Left ventricle myocardium inferior (tissue), 1 donor: ENCODE measurements around the gene STK10. TPM values are rescaled to one million over a fixed set of nuclear protein-coding genes. Genes with fewer than 3 reads are reported as not detected.
"Not testable (repeated sequence)": the region's sequence is repeated elsewhere in the genome, so short reads cannot be mapped to it uniquely, and the experiment has no call there.

ENCODE experiments used
- DNase-seq: peaks from one replicate; pipeline ENCODE4 v3.0.0-alpha.2; 2020
- H3K27ac ChIP-seq: fragments of 200-600 bp; replicated peaks from 2 replicates; pipeline ENCODE4 v1.8.0; 2021
- H3K27me3 ChIP-seq: fragments of 200-600 bp; 2 replicates; pipeline ENCODE4 v1.8.0; 2021; ENCODE audit warnings: low read depth
- H3K36me3 ChIP-seq: fragments of 200-600 bp; 2 replicates; pipeline ENCODE4 v1.8.0; 2021
- H3K4me1 ChIP-seq: fragments of 200-600 bp; 2 replicates; pipeline ENCODE4 v1.8.0; 2021
- H3K4me3 ChIP-seq: fragments of 200-600 bp; 2 replicates; pipeline ENCODE4 v1.8.0; 2021; ENCODE audit warnings: mild to moderate bottlenecking, moderate library complexity
- H3K9me3 ChIP-seq: fragments of 200-600 bp; replicated peaks from 2 replicates; pipeline ENCODE4 v1.8.0; 2021
- CTCF ChIP-seq: fragments of 200-600 bp; IDR thresholded peaks from 2 replicates; pipeline ENCODE4 v1.8.0; 2021; ENCODE audit warnings: antibody characterized with exemption, mild to moderate bottlenecking, borderline replicate concordance
- intact Hi-C: fragments of 100-400 bp; cut with micrococcal nuclease; formaldehyde crosslinking; loops from one replicate; pipeline ENCODE4 v1.11.0; 2022
- total RNA-seq: library from RNA; stranded (reverse); fragmentation: NEBNext Ultra II Directional; extraction: Animal tissue kit (Norgen Biotek cat#: 25700); gene quantifications from one replicate; pipeline ENCODE4 v1.2.1, GENCODE V29; 2021
- donor health status: DM: no; HTN: yes; CAD: no; lungs with severe emphysema.

The STK10 gene
- total RNA-seq, 1 donor from 2014 or later, result 5.3 TPM

- no peak for DNase-seq
- H3K27ac ChIP-seq, result no peak overlapping the region
- H3K9me3 ChIP-seq, result no peaks in the 10 kb centered on the region
- no peak for TF ChIP-seq CTCF
- H3K4me3 ChIP-seq, result no peak overlapping the region
- H3K4me1 ChIP-seq, result no peaks in the 10 kb centered on the region
- no peaks in the 10 kb centered on the region for H3K27me3 ChIP-seq
- H3K36me3 ChIP-seq, result peaks cover 29% of the 10 kb centered on the region
- intact Hi-C loops, result no loop called here
Observed at GRCh38 chr5:172211676-172212075, 23.7 kb upstream of the STK10 start.

GRCh38 chr5:172209714-172210113 is 21.7 kb upstream of the STK10 start:
- H3K27me3 ChIP-seq, result no peaks in the 10 kb centered on the region
- intact Hi-C loops, result no loop called here
- no peak overlapping the region for H3K27ac ChIP-seq
- H3K9me3 ChIP-seq, result no peaks in the 10 kb centered on the region
- no peak for TF ChIP-seq CTCF
- H3K4me3 ChIP-seq, result no peak overlapping the region
- no peaks in the 10 kb centered on the region for H3K4me1 ChIP-seq
- H3K36me3 ChIP-seq, result peaks cover 28% of the 10 kb centered on the region
- DNase-seq, result no peak

GRCh38 chr5:172207511-172207910 is 19.5 kb upstream of the STK10 start:
- no peak for TF ChIP-seq CTCF
- Histone ChIP-seq H3K36me3 (peaks cover 22% of the 10 kb centered on the region), H3K4me1 (no peaks in the 10 kb centered on the region), H3K4me3 (no peak overlapping the region), H3K27ac (no peak overlapping the region), H3K9me3 (no peaks in the 10 kb centered on the region), H3K27me3 (no peaks in the 10 kb centered on the region)
- DNase-seq, result no peak
- intact Hi-C loops, result no loop called here

GRCh38 chr5:172205984-172206383 is 18.0 kb upstream of the STK10 start:
- H3K27me3 ChIP-seq, H3K27ac ChIP-seq, intact Hi-C loops, H3K4me3 ChIP-seq, H3K4me1 ChIP-seq, H3K9me3 ChIP-seq, DNase-seq, H3K36me3 ChIP-seq: not testable (repeated sequence)

GRCh38 chr5:172200476-172200875 is 12.5 kb upstream of the STK10 start:
- TF ChIP-seq CTCF, result no peak
- intact Hi-C loops, result no loop called here
- Histone ChIP-seq H3K4me1 (no peaks in the 10 kb centered on the region), H3K4me3 (no peak overlapping the region), H3K27me3 (no peaks in the 10 kb centered on the region), H3K36me3 (no peaks in the 10 kb centered on the region), H3K27ac (no peak overlapping the region), H3K9me3 (no peaks in the 10 kb centered on the region)
- DNase-seq, result no peak

- no peak overlapping the region for H3K4me3 ChIP-seq
- TF ChIP-seq CTCF, result no peak
- no peak for DNase-seq
- H3K27ac ChIP-seq, result no peak overlapping the region
- H3K4me1 ChIP-seq, result no peaks in the 10 kb centered on the region
- no peaks in the 10 kb centered on the region for H3K27me3 ChIP-seq
- no peaks in the 10 kb centered on the region for H3K9me3 ChIP-seq
- intact Hi-C loops, result loop anchor here (10.0 kb wide), 1 partner anchor 285 kb away; no protein-coding TSS in a partner anchor
- H3K36me3 ChIP-seq, result no peaks in the 10 kb centered on the region
Observed at GRCh38 chr5:172199446-172199845, 11.4 kb upstream of the STK10 start.

GRCh38 chr5:172197775-172198174 is 9.8 kb upstream of the STK10 start:
- not testable (repeated sequence) for H3K36me3 ChIP-seq, H3K9me3 ChIP-seq, H3K4me3 ChIP-seq, H3K4me1 ChIP-seq, H3K27me3 ChIP-seq, H3K27ac ChIP-seq, DNase-seq
- intact Hi-C loops, result loop anchor here (10.0 kb wide), 1 partner anchor 283 kb away; no protein-coding TSS in a partner anchor
